NB4 (cell line): Measurements from ENCODE around the gene INPP5D.

ENCODE experiments used
- CTCF ChIP-seq: IDR thresholded peaks from one replicate; pipeline ENCODE4 v1.5.1; 2012; ENCODE audit warnings: low read depth, low read length
- MAX ChIP-seq: IDR thresholded peaks from 2 replicates; pipeline ENCODE4 v1.6.1; 2011; ENCODE audit warnings: low read depth, low read length
- MYC ChIP-seq: IDR thresholded peaks from 2 replicates; pipeline ENCODE4 v1.6.1; 2011; ENCODE audit warnings: low read depth, low read length
- POLR2A ChIP-seq: IDR thresholded peaks from 2 replicates; pipeline ENCODE4 v1.6.1; 2011; ENCODE audit warnings: mild to moderate bottlenecking; ENCODE audit not compliant: insufficient read length; ENCODE audit errors: extremely low read depth

GRCh38 chr2:233075966-233076339 lies 15.8 kb downstream of the INPP5D start:
- TF ChIP-seq CTCF (no peak), MAX (no peak), POLR2A (no peak), MYC (0 out of 2 replicates have a peak, but pooled peaks have one; percentile 26)
